ENCODE measurements around the gene SUFU.
"Not testable (repeated sequence)": the region's sequence is repeated elsewhere in the genome, so short reads cannot be mapped to it uniquely, and the experiment has no call there.

Gene SUFU

DNA sequence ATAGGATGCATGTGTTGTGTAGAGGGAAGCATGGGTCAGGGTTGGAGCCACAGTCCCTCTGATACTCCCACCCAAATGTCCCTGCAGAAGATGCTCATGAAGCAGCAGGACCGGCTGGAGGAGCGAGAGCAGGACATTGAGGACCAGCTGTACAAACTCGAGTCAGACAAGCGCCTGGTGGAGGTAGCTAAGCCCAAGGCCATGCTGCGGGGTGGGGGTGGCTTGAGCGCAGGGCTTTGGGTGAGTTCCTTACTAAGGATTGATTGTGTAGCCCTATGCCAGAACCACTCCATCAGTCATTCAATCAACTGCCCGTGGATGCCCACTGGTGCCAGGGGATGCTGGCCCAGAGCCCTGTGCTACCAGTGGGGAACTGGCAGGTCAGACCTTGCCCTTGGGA lies 150.8 kb downstream of the SUFU start:
- DNase-seq: no peak

DNA sequence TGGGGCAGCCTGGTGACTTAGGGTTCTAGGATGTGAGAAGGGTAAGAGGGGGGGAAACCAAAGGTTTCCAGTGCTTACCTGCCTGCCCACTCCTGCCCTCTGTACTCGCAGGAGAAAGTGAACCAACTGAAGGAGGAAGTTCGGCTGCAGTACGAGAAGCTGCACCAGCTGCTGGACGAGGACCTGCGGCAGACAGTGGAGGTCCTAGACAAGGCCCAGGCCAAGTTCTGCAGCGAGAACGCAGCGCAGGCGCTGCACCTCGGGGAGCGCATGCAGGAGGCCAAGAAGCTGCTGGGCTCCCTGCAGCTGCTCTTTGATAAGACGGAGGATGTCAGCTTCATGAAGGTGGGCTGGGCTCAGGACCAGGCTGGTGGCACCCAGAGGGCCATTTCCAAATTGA lies 151.2 kb downstream of the SUFU start:
- no peak for DNase-seq

DNA sequence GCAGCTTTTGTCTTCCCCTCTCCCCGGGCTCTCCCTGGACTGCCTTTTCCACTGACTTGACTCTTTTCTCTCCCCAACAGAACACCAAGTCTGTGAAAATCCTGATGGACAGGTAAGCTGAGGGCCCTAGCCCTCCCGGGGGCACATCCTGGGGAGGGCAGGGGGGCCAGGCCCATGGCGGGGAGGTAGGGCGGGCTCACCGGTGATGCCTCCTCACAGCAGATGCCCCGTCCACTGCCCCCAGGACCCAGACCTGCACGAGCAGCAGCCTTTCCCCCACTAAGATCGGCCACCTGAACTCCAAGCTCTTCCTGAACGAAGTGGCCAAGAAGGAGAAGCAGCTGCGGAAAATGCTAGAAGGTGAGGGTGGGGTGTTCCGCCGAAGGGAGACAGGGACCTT lies 152.3 kb downstream of the SUFU start:
- no peak for DNase-seq

DNA sequence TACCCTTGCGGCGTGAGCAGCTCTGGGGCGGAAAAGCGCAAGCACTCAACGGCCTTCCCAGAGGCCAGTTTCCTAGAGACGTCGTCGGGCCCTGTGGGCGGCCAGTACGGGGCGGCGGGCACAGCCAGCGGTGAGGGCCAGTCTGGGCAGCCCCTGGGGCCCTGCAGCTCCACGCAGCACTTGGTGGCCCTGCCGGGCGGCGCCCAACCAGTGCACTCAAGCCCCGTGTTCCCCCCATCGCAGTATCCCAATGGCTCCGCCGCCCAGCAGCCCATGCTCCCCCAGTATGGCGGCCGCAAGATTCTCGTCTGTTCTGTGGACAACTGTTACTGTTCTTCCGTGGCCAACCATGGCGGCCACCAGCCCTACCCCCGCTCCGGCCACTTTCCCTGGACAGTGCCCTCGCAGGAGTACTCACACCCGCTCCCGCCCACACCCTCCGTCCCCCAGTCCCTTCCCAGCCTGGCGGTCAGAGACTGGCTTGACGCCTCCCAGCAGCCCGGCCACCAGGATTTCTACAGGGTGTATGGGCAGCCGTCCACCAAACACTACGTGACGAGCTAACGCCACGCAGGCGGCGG lies 153.1 kb downstream of the SUFU start:
- DNase-seq: no peak

DNA sequence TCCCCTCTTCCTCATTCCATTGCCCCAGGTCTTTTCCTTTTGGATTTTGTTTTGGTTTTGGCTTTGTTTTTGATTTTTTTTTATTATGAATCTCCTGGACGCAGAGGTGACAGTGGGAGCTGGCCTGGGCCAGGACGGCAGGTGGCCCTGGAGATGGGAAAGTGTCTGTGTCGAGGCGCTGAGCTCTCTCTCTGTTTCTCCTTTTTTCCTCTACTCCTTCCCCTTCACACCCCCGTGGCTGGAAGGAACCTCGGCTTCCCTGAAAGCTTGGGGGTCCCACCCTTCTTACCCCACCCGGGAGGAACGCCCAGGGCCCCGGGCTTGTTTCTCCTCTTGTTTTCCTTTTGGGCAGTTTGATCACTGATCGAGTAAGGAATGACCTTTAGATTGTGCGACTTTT lies 153.7 kb downstream of the SUFU start:
- DNase-seq: no peak

DNA sequence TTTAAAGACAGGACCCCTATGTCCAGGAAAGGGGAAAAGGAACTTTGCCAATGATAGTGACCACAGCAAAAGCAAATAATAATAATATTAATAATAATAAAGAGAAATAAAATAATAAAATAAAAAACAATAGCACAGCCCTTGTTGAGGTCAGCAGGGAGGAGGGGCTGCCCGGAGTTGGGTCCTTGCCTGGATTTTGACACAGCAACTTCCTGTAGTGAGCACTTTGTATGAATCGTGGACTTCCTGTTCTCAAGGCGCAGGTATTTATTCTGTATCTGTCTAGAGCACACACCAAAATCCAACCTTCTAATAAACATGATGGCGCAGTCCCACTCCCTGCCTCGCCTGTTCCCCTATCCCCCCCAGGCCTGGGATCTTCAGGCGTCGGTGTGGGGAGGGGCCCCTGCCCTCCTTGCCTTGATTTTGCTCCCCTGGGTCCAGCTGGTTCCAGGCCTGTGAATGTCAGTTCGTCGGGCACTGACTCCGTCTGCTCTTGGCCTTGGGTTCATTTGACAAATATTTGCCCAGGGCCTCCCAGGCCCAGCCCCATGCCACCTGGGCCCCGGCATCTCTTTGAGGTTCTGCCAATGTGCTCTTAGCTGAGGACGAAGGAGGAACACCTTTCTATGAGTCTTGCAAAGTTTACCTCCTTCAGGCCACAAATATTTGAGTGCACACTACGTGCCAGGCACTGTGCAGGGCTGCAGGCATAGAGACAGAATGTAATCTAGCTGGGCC lies 154.4 kb downstream of the SUFU start:
- DNase-seq: no peak

DNA sequence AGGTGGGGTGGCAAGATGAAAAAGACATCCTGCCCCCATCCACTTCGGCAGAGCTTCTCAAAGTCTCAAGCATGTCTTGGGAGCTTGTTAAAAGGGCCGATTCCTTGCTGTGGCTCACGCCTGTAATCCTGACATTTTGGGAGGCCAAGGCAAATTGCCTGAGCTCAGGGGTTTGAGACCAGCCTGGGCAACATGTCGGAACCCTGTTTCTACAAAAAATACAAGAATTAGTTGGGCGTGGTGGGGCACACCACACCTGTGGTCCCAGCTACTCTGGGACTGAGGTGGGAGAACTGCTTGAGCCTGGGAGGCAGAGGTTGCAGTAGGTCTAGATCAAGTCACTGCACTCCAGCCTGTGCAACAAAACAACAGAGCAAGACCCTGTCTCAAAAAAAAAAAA lies 155.0 kb downstream of the SUFU start:
- DNase-seq: no peak

DNA sequence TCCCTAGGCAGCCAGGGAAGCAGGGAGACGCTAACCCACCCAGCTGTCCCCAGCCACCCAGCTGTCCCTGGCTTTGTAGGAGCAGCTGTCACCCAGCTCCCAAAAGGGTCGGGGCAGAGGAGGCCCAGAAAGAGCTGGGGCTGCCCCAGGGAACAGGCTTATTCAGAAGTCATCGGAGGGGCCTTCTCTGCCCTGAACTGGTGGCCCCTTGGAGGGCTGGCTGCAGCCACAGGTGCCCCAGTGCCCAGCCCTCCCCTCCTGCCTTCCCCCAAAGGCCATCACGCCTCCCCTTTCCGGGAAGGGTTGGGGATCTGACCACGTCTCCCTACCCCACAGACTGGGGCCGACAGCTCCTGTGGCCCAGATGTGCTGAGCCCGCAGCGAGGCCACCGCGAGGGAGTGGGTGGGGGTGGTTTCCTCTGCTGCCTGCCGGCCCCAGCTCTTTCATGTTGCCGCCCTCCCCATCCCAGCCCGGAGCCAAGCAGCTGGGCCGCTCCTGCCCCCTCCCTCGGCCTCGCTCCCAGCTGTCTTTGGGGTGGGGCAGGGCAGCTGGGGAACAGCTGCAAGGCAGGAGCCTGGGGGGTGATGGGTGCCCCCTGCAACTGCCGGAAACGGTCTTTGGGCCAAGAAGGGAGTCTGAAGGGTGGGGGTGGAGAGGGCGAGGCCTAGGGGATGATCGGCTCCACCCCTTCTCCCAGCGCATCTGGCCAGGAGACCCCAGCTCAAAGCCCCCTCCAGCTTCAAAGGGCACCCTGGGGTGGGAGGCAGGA lies 157.3 kb downstream of the SUFU start:
- DNase-seq: peak; percentile 25 to 78 (median 47)

DNA sequence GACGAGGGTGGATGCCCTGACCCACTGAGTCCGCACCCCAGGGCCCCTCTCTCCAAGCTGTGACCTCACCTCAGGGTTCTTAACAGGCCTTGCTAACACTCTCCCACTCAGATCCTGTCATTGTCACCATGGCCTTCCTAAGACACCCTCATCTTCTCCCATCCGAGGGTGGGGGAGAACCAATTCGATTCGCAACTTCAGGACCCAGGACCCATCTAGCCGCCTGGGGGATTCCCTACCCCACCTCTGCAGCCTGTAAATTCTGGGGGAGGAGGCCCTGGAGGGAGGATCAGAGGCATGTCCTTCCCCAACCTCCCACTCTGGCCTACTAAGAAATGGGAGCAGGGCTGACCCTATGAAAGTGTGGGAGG lies 157.9 kb downstream of the SUFU start:
- DNase-seq: no peak

DNA sequence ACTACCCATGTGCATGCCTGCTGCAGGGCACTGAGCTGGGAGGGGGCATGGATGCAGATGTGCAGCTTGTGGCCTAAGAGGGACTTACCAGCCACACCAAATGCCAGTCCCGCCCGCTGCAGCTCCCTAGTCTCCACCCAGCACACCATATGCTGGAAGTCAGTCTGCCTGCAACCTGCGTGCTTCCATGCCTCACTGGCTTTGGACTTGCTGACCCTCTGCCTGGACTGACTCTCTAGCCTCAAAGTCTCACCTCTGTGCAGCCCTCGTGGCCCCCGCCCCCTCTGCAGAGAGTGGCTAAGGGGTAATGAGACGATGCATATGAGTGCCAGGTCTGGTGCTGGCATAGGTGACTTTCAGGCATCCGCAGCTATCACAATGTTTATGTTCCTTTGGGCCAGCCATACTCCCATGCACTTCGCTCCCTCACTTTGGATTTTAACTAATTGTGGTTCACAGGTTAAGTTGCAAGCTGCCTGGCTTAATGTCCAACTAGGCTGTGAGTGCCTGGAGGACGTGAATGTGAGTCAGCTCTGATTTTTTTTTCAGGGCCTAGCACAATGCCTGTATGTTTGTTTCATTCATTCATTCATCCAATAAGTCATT lies 162.2 kb downstream of the SUFU start:
- no peak for DNase-seq

DNA sequence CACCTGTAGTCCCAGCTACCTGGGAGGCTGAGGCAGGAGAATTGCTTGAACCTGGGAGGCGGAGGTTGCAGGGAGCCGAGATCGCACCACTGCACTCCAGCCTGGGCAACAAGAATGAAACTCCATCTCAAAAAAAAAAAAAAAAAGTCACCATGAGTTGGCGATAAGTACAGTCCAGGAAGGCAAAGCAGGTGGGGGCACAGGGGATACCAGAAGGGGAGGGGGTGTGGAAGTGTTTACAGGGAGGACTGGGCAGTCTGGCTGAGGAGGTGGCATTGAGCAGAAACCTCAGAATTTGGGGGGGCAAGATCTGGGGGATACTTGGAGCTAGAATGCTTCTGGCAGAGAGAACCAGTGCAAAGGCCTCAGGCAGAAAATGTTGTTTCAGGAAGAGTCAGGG lies 163.6 kb downstream of the SUFU start:
- DNase-seq: not testable (repeated sequence)

DNA sequence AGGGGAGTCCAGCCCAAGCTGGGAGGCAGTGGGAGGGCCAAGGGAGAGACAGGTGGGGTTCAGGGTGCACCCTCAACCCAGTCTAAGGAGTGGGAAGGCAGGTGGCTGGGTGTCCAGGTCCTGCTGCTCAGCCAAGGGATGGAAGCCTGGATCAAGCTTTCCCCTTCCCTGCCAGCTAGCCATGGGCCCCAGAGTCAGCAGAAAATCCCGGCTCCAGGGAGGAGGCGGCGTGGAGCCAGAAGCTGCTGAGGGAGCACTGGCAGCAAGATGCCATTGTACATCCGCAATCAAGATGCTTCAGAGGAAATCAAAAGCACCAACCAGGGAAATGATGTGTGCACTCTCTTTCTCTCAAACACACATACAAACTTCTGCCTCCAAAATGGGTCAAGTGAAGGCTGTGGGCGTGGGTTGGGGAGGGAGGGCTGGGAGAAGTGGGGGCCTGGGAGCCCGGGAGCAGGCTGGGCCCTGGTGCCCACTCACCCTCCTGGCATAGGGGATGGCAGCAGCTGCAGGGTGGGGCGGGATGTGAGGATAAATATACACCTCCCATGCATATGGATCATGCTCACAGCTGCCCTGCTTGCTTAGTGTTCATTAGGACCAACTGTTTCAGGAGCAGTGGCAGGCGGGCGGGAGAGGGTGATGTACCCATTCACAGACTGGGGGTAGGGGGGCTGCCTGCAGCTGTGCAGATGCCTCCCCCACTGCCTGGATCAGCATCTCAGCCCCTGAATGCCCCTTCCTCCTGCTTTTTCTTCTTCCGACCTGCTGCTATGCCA lies 164.7 kb downstream of the SUFU start:
- DNase-seq: no peak

DNA sequence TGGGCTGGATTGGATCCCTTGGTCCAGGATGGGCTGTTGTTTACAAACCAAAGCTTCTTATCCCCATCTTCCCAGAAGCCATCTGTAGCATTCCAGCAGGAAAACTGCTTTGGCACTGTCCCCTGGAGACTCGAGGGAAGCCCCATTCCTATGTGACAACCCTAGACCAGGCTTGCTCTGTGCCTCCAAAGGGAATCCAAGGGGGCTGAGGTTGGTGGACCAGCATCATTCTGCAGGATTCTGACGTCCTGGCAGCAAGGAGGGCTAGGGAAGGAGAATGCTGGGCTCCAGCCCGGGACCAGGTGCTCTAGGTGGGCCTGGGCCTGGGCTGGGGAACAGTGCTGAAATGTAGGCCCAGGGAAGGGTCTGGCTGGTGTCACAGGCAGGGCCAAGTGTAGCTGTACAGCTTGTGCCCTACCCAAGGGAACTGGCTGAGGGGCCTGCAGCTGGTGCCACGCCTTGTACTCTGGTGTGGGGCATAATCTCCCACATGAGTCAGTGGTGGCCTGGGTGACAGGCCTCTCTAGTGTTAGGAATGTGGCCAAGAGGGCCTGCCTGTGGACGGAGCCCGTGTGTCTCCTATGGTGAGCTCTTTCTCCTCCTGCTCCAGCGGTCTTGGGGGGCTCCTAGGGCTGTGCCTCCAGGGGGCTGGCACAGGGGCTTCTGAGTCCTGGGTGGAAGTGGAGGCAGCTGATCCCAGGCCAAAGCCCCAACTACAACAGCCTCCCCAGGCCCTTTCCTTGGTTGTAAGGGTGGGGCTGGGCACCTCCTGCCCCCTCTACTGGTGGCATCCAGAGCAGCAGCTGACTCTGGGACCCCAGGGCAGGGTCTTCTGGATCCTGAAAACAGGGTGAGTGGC lies 165.7 kb downstream of the SUFU start:
- peak in 1 of 5 experiments; percentile 33 for DNase-seq

DNA sequence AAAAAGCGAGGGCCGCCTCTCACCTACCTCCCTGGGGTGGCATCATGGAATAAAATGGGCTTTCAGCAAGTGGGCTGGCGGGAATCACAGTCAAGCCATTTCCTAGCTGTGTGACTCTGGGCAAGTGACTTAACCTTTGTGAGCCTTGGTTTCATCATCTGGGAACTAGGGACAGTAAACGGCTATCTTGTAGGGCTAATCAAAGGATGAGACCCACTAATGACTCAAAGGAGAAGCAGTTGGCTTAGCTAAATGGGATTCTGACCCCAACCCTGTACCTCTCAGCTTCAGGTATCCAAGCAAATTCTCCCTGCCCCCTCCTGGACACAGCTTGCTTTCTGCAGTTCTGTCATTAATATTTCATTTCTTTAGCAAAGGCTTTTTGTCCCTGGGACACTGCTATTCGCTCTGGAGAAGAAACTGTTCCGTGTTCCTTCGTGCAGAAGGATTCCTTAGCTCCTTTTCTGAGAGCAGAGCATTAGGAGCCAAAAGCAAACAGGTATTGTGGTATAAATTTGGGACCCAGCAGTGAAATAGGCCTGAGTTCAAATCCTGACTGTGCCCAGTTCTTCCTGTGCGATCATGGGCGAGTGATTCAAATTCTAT lies 166.4 kb downstream of the SUFU start:
- no peak for DNase-seq

DNA sequence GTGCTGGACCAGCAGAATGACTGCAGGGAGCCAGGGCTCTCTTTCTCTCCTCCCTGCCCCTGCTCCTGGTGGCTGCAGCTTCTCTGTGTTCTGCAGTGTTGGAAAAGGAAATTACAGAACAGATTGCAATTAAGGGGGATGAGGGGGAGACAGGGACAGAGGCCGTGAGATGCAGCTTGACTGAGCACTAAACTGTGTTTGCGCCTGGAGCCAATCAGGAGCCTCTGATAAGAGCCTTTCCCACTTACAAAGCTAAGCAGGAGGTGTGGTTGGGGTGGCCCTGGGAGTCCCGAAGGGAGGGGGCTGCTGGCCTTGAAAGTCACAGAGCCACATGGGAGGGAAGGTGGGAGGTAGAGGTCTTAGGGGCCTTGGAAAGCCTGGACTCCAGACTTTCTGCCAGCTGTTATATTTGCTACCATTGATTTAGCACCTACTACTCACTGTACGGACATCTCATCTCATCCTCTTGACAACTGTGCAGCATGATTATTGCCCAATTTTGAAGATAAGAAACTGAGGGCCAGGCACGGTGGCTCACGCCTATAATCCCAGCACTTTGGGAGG lies 167.2 kb downstream of the SUFU start:
- no peak for DNase-seq

DNA sequence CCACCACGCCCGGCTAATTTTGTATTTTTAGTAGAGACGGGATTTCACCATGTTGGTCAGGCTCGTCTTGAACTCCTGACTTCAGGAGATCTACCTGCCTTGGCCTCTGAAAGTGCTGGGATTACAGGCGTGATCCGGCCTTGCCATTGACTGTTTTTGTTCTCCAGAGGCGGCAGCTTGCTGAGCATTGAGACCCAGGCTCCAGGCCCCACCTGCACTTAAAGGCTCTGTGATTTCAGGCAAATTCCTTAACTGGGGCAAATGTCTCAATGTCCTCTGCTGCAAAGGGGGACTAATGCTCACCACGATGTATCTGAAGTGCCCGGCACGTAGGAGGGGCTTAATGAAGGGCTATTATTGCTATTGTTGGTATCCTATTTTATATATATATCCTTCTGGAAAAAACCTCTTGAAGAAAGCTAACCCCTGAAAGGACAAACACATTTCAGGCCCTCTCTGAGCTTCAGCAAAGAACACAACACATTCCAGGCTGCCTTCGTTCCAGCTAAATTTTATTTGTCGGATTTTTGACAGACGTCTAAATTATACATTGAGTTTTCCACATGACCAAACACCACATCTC lies 169.6 kb downstream of the SUFU start:
- DNase-seq: no peak

DNA sequence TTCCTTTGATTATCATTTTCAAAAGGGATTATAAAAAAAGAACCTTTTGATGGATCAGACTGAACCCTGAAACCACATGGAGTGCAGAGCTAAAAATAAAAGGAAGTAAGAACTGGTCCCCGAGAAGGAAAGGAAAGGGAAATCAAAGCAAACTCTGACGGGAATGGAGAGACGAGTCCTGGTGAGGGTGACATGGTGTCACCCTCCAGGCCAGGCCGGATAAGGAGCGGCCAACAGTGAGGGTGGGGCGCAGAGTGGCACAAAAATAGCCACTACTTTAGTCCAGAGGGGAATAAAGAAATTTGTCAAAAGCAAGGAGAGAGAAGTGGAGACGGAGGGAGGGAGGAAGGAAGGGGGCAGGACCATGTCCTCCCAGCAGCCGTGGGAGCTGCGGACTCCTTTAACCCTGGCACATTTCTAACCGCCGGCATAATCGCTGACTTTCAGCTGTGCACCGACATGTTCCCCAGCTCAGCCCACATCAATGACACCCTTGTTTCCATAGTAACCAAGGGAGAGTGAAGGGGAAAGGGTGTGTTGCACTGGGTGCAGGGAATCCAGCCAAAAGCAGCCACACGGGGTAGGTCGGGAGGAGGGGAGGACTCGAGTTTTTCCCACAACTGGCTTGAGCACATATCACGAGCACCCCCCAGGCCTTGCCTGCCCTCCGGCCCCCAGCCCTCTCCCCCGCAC lies 170.2 kb downstream of the SUFU start:
- peak in 4 of 5 experiments; percentile 45 to 87 (median 70) for DNase-seq

DNA sequence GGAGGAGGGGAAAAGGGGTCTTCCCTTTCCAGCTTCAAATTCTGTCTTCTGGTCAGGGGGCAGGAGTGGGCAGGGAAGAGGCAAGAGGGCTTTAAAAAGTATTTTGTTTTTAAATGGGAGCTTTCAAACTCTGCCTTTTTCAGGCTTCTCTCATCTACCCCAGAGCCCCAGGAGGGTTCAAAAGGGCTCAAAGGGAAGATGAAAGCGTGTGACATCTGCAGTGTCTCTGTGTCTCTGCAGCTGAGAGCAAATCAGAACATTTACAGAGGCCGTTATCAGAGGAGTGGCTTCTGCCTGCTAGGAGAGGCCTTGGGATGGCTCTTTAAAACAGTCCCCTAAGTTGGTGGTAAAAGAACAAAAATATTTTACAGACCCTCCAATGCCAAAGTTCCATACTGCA lies 170.8 kb downstream of the SUFU start:
- peak in 1 of 5 experiments; percentile 28 for DNase-seq

DNA sequence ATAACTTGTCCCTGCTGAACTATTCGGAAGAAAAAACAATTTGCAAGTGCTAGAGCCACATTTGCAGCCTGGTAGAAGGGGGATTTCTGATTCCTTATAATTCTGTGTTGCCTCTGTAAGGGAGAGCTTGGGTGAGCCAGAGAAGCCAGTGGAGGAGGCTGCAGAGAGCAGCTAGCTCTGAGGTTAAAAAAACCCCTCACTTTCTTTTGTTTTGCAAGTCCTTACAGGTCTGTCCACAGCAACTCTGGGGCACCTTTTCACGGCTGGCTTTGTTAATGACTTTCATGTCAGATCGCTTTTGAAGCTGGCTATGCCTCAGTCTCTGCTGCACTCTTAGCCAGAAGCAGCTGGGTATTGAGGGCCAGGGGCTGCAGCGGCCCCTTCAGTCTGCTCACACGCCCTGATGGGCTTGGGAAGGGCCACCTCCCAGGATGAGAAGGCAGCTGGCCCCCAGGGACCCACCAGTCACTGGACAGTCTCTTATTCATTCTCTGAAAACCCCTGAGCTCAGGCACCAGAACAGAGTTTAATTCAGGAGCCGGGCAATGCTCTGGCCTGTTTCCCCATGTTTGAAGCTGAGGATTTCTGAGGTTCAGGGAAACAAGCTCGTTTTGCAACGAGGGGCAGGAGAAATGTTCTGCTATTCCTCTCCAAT lies 171.4 kb downstream of the SUFU start:
- DNase-seq: no peak

Measured in T-helper 2 cell (primary cell).